BLaER1 (cell line): Measurements from ENCODE around the gene DALRD3.
A peak's percentile ranks its signal among the peaks of the same experiment; 100 is the strongest.

ENCODE experiments used
- H3K27ac ChIP-seq: shearing (Covaris generic); formaldehyde crosslinking; 2 replicates; pipeline ENCODE4 v1.8.1; 2022
- H3K27me3 ChIP-seq: shearing (Covaris generic); formaldehyde crosslinking; 2 replicates; pipeline ENCODE4 v1.8.1; 2022
- H3K36me3 ChIP-seq: shearing (Covaris generic); formaldehyde crosslinking; 2 replicates; pipeline ENCODE4 v1.8.1; 2022
- H3K4me1 ChIP-seq: shearing (Covaris generic); formaldehyde crosslinking; 2 replicates; pipeline ENCODE4 v1.8.1; 2022
- H3K4me2 ChIP-seq: shearing (Covaris generic); formaldehyde crosslinking; 2 replicates; pipeline ENCODE4 v1.8.1; 2022
- H3K4me3 ChIP-seq: shearing (Covaris generic); formaldehyde crosslinking; 2 replicates; pipeline ENCODE4 v1.8.1; 2022
- H3K9ac ChIP-seq: shearing (Covaris generic); formaldehyde crosslinking; 2 replicates; pipeline ENCODE4 v1.8.1; 2022
- H3K9me3 ChIP-seq: shearing (Covaris generic); formaldehyde crosslinking; 2 replicates; pipeline ENCODE4 v1.8.1; 2022
- H4K20me1 ChIP-seq: shearing (Covaris generic); formaldehyde crosslinking; 2 replicates; pipeline ENCODE4 v1.8.1; 2022
- Cebpa-rat ChIP-seq: shearing (Covaris generic); IDR thresholded peaks from 2 replicates; pipeline ENCODE4 v1.8.1; 2022

DALRD3 gene

GRCh38 chr3:49029563-49029884 lies 11.1 kb upstream of the DALRD3 start:
- H3K4me1 ChIP-seq, result peaks cover 42% of the 10 kb centered on the region
- H3K27ac ChIP-seq, result 0 out of 2 replicates have a peak overlapping the region, but pooled peaks have one; percentile 90
- peaks cover 36% of the 10 kb centered on the region for H4K20me1 ChIP-seq
- peak overlapping the region; percentile 77; the same call in 1 of the 2 replicates for H3K4me3 ChIP-seq
- peak overlapping the region; percentile 90 for H3K9ac ChIP-seq
- H3K27me3 ChIP-seq, result no peaks in the 10 kb centered on the region
- no peak for TF ChIP-seq Cebpa-rat
- peak overlapping the region; percentile 97 for H3K4me2 ChIP-seq
- H3K9me3 ChIP-seq, result no peaks in the 10 kb centered on the region
- H3K36me3 ChIP-seq, result peaks cover 81% of the 10 kb centered on the region

- Histone ChIP-seq H3K27me3 (no peaks in the 10 kb centered on the region), H3K27ac (peak within 1 kb of the TSS; percentile 90), H3K4me3 (peak within 1 kb of the TSS; percentile 77), H3K9ac (peak within 1 kb of the TSS; percentile 90), H3K4me2 (peak within 1 kb of the TSS; percentile 97), H3K9me3 (no peaks in the 10 kb centered on the region), H4K20me1 (peaks cover 39% of the 10 kb centered on the region), H3K4me1 (peaks cover 49% of the 10 kb centered on the region), H3K36me3 (peaks cover 81% of the 10 kb centered on the region)
- TF ChIP-seq Cebpa-rat, result peak; percentile 90
These were observed 10.5 kb upstream of the DALRD3 start, which contains the start of gene IMPDH2 for GRCh38 chr3:49028673-49029562. IMPDH2 (minus strand) TSS chr3:49029398; CDS start chr3:49029350, 48 bp downstream.

- TF ChIP-seq Cebpa-rat, result no peak
- peaks cover 55% of the 10 kb centered on the region for H3K4me1 ChIP-seq
- H3K9ac ChIP-seq, result peak overlapping the region; percentile 90
- H3K4me3 ChIP-seq, result peak overlapping the region; percentile 77
- no peaks in the 10 kb centered on the region for H3K27me3 ChIP-seq
- peak overlapping the region; percentile 90 for H3K27ac ChIP-seq
- H3K4me2 ChIP-seq, result peak overlapping the region; percentile 97
- H3K9me3 ChIP-seq, result no peaks in the 10 kb centered on the region
- peaks cover 81% of the 10 kb centered on the region for H3K36me3 ChIP-seq
- peaks cover 45% of the 10 kb centered on the region for H4K20me1 ChIP-seq
These were observed 9.9 kb upstream of the DALRD3 start for GRCh38 chr3:49028298-49028672.

DNA sequence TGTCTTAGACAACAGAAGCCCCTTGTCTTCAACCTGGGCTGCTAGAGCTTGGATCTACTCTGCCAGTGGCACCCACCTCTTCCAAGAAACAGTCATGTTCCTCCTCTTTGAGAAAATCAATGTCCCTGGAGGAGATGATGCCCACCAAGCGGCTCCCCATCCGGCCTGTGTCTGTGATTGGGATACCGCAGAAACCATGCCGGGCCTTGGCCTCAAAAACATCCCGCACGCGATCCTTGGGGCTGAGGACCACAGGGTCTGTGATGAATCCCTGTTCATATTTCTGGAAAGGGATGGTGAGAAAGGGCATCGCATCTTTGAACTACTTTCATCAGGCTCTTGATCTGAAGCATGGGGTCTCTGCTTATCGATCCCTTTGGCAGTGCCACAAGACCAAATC lies 9.3 kb upstream of the DALRD3 start:
- TF ChIP-seq Cebpa-rat, result no peak
- peaks cover 52% of the 10 kb centered on the region for H4K20me1 ChIP-seq
- H3K4me2 ChIP-seq, result peak overlapping the region; percentile 97
- peak overlapping the region; percentile 90; the same call in 1 of the 2 replicates for H3K9ac ChIP-seq
- peaks cover 61% of the 10 kb centered on the region for H3K4me1 ChIP-seq
- H3K36me3 ChIP-seq, result peaks cover 81% of the 10 kb centered on the region
- H3K9me3 ChIP-seq, result no peaks in the 10 kb centered on the region
- H3K27ac ChIP-seq, result no peak overlapping the region
- H3K27me3 ChIP-seq, result no peaks in the 10 kb centered on the region
- peak overlapping the region; percentile 77; the same call in 1 of the 2 replicates for H3K4me3 ChIP-seq

GRCh38 chr3:49026536-49026935 lies 8.2 kb upstream of the DALRD3 start:
- peak overlapping the region; percentile 97 for H3K4me2 ChIP-seq
- no peak overlapping the region for H3K4me3 ChIP-seq
- peak overlapping the region; percentile 71; the same call in 1 of the 2 replicates for H3K27ac ChIP-seq
- no peaks in the 10 kb centered on the region for H3K9me3 ChIP-seq
- H3K9ac ChIP-seq, result no peak overlapping the region
- no peaks in the 10 kb centered on the region for H3K27me3 ChIP-seq
- peaks cover 55% of the 10 kb centered on the region for H4K20me1 ChIP-seq
- peaks cover 70% of the 10 kb centered on the region for H3K36me3 ChIP-seq
- H3K4me1 ChIP-seq, result peaks cover 61% of the 10 kb centered on the region
- no peak for TF ChIP-seq Cebpa-rat

GRCh38 chr3:49025793-49026520 lies 7.6 kb upstream of the DALRD3 start:
- H3K36me3 ChIP-seq, result peaks cover 64% of the 10 kb centered on the region
- H3K9me3 ChIP-seq, result no peaks in the 10 kb centered on the region
- H3K27me3 ChIP-seq, result no peaks in the 10 kb centered on the region
- peak overlapping the region; percentile 71 for H3K27ac ChIP-seq
- peaks cover 61% of the 10 kb centered on the region for H3K4me1 ChIP-seq
- H3K4me2 ChIP-seq, result peak overlapping the region; percentile 97
- peak overlapping the region; percentile 56 for H3K9ac ChIP-seq
- peak overlapping the region; percentile 47 for H3K4me3 ChIP-seq
- no peak for TF ChIP-seq Cebpa-rat
- peaks cover 55% of the 10 kb centered on the region for H4K20me1 ChIP-seq

DNA sequence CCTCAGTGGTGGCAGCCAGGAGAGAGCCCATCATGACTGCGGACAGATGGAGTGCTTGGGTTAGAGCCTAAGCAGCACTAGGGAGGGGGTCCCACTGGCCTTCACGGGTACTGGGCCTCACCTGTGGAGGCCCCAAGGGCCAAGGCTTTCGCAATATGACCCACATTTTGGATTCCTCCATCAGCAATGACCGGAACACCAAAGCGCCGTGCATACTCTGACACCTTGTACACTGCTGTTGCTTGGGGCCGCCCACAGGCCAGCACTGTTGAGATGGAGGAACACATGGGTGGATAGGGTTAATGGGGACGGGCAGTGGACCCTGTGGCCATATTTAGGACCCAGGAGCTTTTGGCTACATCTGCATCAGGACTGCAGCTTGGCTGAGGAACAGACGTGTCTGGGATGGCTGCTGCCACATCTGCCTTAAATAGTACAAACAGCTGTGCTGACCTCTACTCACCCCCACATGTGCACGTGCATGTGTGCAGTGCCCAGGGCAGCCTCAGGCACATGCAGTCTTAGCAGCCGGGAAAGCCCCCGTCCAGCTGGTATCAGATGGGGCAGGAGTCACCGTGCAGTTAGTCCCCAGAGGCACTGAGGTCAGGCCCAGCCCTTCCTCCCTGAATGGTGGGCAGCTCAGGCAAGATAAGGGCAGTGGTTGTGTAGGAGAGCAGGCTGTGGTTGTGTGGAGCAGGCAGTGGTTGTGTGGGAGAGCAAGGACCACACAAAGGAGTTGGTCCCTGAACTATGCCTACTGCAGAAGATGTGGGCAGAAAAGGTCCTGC lies 6.8 kb upstream of the DALRD3 start:
- H3K27me3 ChIP-seq, result no peaks in the 10 kb centered on the region
- TF ChIP-seq Cebpa-rat, result no peak
- H3K4me2 ChIP-seq, result peak overlapping the region; percentile 97
- peak overlapping the region; percentile 56 for H3K9ac ChIP-seq
- H3K4me1 ChIP-seq, result peaks cover 61% of the 10 kb centered on the region
- peaks cover 56% of the 10 kb centered on the region for H3K36me3 ChIP-seq
- H3K9me3 ChIP-seq, result no peaks in the 10 kb centered on the region
- peak overlapping the region; percentile 47 for H3K4me3 ChIP-seq
- peak overlapping the region; percentile 71 for H3K27ac ChIP-seq
- peaks cover 55% of the 10 kb centered on the region for H4K20me1 ChIP-seq

DNA sequence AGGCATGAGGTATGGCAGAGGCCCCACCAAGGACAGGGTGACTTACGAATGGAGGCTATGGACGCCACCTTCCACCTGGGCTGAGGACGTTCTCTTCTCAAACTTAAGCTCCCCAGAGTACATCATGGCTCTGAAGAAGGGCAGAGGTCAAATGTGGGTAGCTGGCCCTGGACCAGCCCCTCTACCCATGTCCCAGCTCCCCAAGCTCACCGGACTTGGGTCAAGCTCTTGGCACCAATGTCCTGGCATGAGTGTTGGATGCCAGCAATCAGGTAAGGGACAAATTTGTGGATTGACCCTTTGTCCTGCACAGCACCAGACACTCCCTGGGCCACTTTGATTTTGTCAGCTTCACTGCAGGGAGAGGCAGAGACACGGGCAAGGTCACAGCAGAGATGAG lies 6.1 kb upstream of the DALRD3 start:
- Histone ChIP-seq H3K4me1 (peaks cover 63% of the 10 kb centered on the region), H3K9ac (peak overlapping the region; percentile 56; the same call in 1 of the 2 replicates), H3K9me3 (no peaks in the 10 kb centered on the region), H3K36me3 (peaks cover 53% of the 10 kb centered on the region), H3K27me3 (no peaks in the 10 kb centered on the region), H3K27ac (peak overlapping the region; percentile 71), H3K4me3 (peak overlapping the region; percentile 47; the same call in 1 of the 2 replicates), H4K20me1 (peaks cover 55% of the 10 kb centered on the region), H3K4me2 (peak overlapping the region; percentile 97)
- no peak for TF ChIP-seq Cebpa-rat

GRCh38 chr3:49023775-49024174 lies 5.4 kb upstream of the DALRD3 start:
- peak overlapping the region; percentile 97 for H3K4me2 ChIP-seq
- peak overlapping the region; percentile 96 for H3K4me3 ChIP-seq
- peaks cover 53% of the 10 kb centered on the region for H3K36me3 ChIP-seq
- H3K9me3 ChIP-seq, result no peaks in the 10 kb centered on the region
- H3K27me3 ChIP-seq, result no peaks in the 10 kb centered on the region
- peaks cover 70% of the 10 kb centered on the region for H3K4me1 ChIP-seq
- H3K9ac ChIP-seq, result peak overlapping the region; percentile 100; the same call in 1 of the 2 replicates
- H3K27ac ChIP-seq, result peak overlapping the region; percentile 71
- peaks cover 55% of the 10 kb centered on the region for H4K20me1 ChIP-seq
- TF ChIP-seq Cebpa-rat, result no peak
